Putamen (tissue), 1 donor: ENCODE measurements around the gene ABCF3.
A peak's percentile ranks its signal among the peaks of the same experiment; 100 is the strongest.

ENCODE experiments used
- DNase-seq: peaks from one replicate; pipeline ENCODE4 v3.0.0-alpha.2; 2016; ENCODE audit warnings: low spot score

ABCF3 gene

DNA sequence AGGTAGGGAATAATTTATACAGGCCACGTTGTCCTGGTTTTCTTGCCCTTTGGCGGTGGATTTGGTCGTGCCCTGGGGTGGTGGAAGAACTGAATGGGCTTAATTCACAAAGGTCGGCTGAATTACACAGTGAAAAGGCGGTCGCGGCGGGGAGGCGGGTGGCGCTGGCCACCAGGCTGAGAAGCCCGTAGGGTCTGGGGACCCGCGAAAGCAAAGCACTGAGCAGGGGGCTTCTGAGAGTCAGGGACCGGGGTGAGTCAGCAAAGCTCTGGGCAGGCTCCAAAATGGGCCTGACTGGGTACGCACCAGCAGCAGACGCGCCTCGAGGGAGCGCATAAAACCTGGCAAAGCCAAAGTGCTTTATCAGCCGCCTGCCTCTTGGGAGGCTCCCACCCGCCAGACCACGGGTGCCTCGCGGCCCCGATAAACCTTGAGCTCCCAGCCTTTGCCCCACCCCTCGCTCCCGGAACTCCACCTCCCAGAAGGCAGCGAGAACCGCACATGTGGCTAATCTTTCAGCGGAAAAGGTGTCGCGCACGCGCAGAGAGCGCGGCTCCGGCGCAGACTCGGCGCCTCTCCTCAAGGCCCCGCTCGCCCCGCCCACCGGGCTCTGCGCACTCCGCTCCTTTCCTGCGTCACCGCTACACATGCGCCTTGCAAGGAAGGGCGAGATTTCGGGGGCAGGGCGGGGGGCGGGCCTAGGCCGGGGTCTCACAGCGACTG lies 377 bp upstream of the ABCF3 start:
- peak; percentile 99 for DNase-seq

GRCh38 chr3:184186902-184187207 lies 856 bp downstream of the ABCF3 start:
- no peak for DNase-seq

DNA sequence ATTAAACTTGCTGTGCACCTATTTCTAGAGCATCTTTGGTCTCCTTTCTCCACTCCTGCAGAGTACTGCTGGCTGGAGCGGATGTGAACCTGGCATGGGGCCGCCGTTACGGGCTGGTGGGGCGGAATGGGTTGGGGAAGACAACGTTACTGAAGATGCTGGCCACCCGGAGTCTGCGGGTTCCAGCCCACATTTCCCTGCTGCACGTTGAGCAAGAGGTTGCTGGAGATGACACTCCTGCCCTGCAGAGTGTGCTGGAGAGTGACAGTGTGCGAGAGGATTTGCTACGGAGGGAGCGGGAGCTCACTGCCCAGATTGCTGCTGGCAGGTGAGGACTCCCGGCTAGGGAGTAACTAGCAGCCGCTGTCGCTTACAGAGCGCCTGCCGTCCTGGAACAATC lies 2.1 kb downstream of the ABCF3 start:
- DNase-seq = no peak

GRCh38 chr3:184189421-184189820 lies 3.4 kb downstream of the ABCF3 start:
- DNase-seq = no peak

DNA sequence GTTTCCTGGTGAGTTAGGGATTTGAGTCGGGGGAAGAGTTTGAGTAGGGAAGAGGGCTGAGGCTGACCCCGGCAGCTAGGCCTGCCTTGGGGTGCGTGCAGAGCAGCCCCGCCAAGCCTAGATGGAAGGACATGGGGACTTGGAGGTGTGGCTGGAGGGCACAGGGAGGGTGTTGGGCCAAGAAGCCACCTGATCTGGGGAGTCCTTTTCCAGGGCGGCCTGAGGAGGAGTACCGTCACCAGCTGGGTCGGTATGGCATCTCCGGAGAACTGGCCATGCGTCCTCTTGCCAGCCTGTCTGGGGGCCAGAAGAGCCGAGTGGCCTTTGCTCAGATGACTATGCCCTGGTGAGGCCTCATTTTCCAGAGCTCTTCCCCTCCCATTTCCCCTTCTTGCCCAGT lies 6.9 kb downstream of the ABCF3 start:
- no peak for DNase-seq

DNA sequence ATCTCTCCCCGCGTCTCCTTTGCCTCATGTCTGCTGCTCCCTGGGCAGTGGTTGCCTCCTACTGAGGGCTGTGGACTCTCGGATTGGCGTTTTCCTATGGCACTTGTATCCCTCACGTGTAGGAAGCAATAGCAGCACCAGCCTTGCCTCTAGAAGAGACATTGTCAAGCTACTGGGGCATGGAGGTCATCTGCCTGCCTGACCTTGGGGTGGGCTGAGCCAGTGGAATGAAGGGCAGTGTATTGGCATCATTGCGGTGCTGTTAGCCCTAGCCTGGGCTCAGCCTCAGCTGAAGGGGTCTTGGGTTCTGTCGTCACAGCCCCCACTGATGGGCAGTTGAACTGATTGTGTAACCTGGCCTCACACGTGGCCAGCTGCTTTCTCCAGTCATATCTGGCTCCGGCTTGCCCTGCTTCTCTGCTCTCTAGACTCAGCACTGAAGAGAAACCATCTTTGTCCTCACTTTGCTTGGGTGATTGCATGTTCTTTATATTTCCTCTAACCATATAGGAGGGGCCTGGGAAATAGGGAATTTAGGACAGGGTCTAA lies 8.1 kb downstream of the ABCF3 start:
- DNase-seq = no peak

DNA sequence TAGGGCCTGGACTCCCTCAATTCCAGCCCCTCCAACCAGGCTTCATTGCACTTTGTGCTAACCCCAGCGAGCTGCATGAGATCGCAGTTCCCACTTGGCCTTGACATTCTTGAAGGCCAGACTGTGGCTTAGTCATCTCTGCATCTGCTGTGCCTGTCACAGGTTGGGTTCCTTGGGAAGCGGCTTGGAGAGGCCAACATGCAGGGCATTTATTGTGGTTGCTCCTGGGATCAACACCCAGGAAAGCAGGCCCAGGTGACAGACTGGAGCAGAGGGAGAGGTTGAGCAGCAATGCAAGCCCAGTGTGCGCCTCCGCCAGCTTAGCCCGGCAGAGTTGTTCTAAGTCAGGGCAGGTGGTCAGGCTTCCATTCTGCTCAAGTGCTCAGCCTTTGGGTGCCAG lies 10.5 kb downstream of the ABCF3 start:
- no peak for DNase-seq

- DNase-seq = no peak
Measured at GRCh38 chr3:184198509-184198908, 12.5 kb downstream of the ABCF3 start.

GRCh38 chr3:184200825-184201224 lies 14.8 kb downstream of the ABCF3 start:
- no peak for DNase-seq

DNA sequence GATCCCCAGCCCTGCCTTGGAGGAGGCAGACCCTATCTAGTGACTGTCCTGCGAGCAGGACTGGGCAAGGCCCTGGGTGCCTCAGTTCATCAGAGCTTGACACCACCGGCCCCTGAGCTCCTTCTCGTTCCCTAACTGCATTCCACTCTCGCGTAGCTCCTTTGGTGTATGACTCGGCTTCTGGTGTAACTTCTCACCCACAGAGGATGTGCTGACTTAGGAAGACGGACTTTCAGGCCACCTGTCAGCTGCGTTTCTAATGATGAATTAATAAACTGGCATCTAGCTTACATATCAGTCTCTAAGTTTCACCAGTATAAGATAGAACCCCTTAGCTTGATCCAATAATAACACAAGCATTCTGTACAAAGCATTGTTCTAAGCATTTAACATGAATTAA lies 17.5 kb downstream of the ABCF3 start:
- no peak for DNase-seq

DNA sequence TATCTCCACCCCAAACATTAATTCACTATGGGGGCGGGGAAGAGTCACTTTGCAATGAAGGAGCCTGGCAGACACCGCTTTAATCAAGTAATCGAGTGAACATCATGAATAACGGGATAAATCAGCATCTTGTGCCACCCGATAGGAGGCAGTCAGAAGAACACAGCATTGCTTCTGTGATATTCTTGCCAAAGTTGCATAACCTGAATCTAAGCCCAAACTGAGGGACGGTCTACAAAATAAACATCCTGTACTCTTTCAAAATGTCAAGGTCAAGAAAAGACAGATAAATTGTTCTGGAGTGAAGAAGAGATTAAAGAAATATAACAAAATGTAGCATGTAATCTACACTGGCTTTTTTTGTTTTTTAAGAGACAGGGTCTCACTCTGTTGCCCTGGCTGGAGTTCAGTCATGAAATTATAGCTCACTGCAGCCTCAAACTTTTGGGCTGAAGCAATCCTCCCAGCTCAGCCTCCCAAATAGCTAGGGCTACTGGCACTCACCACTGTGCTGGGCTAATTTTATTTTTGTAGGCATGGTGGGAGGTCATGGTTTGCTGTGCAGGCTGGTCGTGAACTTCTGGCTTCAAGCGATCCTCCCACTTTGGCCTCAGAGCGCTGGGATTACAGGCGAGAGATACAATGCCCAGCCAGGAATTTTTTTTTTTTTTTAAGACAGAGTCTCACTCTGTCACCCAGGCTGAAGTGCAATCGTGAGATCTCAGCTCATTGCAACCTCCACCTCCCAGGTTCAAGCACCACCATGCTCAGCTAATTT lies 23.3 kb downstream of the ABCF3 start:
- no peak for DNase-seq

GRCh38 chr3:184211297-184211696 lies 25.3 kb downstream of the ABCF3 start:
- DNase-seq = no peak

- no peak for DNase-seq
Measured at GRCh38 chr3:184211718-184212117, 25.7 kb downstream of the ABCF3 start.

GRCh38 chr3:184218814-184219213 lies 32.8 kb downstream of the ABCF3 start:
- DNase-seq = no peak

- no peak for DNase-seq
Measured at GRCh38 chr3:184222521-184222920, 36.5 kb downstream of the ABCF3 start.

DNA sequence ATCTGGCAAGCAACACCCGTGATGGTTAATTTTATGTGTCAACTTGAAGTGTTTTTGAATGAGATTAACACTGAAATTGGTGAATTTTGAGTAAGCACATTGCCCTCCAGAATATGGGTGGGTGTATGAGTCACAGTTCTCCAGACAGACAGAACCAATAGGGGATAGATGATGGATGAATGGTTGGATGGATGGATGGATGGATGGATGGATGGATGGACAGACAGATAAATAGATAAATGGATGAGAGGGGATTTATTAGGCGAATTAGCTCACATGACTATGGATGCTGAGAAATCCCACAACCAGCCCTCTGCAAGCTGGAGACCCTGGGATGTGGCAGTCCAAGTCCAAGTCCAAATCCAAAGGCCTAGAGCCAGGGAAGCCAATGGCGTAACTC lies 37.9 kb downstream of the ABCF3 start:
- no peak for DNase-seq

DNA sequence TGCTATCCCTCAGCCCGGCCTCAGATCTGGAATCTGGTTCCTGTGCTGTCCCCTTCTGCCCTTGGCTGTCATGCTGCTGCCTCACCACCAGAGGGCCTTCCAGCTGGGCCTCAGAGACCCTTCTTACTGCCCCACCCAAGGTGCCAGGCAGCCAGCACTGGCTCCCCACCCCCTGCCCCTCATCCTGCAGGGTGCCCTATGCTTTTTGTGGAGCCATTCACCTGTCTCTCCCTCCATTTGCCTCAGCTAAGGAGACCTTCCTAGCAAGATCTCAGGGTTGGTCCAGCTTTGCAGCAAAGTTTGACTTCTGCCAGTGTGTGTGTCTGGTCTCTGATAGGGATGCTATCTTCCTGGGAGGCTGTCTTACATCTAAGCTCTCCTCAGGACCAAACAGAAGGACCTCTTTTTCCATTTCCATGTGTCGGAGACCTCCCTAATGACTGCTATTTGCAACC lies 41.5 kb downstream of the ABCF3 start:
- DNase-seq = no peak

GRCh38 chr3:184228376-184229137 lies 42.6 kb downstream of the ABCF3 start:
- no peak for DNase-seq

DNA sequence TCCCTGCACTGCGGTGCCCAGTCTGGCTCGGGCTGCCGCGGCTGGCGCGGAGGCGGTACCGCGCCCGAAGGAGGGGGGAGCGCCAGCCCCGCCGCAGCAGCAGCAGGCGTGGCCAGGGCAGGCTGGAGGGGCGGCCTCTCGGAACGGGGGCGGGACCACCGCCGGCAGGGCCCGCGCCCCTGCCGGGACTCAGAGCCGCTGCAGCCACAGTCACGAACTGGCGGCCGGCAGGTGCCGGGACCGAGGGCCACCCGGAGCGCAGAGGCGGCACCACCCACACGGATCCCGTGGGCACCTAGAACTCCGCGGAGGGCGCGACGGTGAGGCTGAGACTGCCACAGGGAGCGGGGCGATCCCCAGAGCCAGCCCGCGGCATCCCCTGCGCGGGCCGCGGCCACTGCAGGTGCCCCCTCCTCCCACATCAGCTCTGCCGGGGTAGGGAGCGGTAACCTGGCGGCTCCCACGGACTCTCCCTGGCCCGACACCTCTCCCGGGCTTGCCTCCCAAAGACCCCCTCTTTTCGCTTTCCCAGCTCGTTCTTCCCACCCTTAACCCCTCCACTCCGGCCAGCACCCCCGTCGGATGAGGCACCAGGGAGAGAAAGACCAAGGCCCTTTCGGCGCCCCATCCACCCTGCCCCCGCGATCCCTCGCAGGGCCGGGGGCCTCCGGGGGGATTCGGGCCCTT lies 43.5 kb downstream of the ABCF3 start, which contains the start of gene VWA5B2:
Gene VWA5B2, plus strand, starts transcription at position 192 of the 687 bp plus-strand sequence. CDS start 944 bp downstream, outside the sequence.
- peak; percentile 29 for DNase-seq

DNA sequence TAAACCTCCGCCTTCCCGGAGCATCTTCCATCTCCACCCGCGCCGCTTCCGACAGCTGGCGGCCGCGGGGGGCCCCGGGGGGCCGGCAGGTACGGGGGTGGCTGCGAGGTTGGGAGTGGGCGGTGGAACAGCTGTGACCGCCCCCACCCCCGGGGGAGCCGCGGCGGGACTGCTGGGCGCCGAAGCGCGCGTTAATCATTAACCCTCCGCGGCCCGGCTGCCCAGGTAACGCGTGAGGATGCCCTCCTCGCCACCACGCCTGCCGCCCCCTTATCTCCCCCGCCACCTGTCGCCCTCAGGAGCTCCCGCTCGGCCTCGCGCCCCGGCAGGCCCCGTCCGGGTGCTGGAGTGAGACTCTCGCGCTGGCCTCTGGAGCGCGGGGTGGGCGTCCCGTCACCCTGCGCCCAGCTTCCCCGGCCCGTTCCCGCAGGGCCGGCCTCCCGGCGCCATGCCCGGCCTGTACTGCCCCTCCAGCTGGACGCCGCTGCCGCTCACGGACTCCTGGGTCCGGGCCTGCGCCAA lies 44.1 kb downstream of the ABCF3 start:
- DNase-seq = no peak
